Endothelial cell of umbilical vein (primary cell): ENCODE data around the gene CHRNB1. TPM values are rescaled to one million over a fixed set of nuclear protein-coding genes. Genes with fewer than 3 reads are reported as not detected.

Source experiments
- BruUV-seq: library from RNA; stranded (reverse); fragments of 400-500 nt; replicated peaks from 2 replicates; lab custom pipeline; 2021; lab: Mats Ljungman, UMichigan
- CTCF ChIA-PET: fragments of 300-600, 350-600 bp; sonication (Branson Sonifier 250); formaldehyde crosslinking; loops from one replicate; lab custom pipeline; 2021; ENCODE audit warnings: antibody characterized with exemption, inconsistent platforms; lab: Charles Lee
- POLR2A ChIA-PET: fragments of 300-600, 350-600 bp; sonication (Branson Sonifier 250); formaldehyde crosslinking; loops from one replicate; lab custom pipeline; 2021; ENCODE audit warnings: antibody characterized with exemption, inconsistent platforms; lab: Charles Lee
- DNase-seq: peaks from one replicate; pipeline ENCODE4 v3.0.0-alpha.2; 2011; ENCODE audit warnings: low read depth, low spot score
- FAIRE-seq: peaks from 2 replicates; lab custom pipeline; 2011; peaks lifted over from hg19 to GRCh38; lab: Jason Lieb, UNC
- H2AFZ ChIP-seq: 2 replicates; pipeline ENCODE4 v1.6.0; 2012; ENCODE audit warnings: low read depth, low read length, control low read depth, inconsistent platforms
- H3K27ac ChIP-seq: 2 replicates; pipeline ENCODE4 v1.5.1; 2011; ENCODE audit warnings: low read depth, mild to moderate bottlenecking, control low read depth, low read length, moderate library complexity; ENCODE audit not compliant: insufficient read depth
- H3K27me3 ChIP-seq, 2 experiments: 2 replicates each; pipeline versions ENCODE4 v1.6.0 to v1.6.1; 2011; ENCODE audit warnings: low read length in 2 of 2, mixed read lengths in 1 of 2; ENCODE audit not compliant: control insufficient read depth in 2 of 2, insufficient read depth in 2 of 2
- H3K36me3 ChIP-seq, 2 experiments: 2 replicates in 1 of 2; 3 replicates in 1 of 2; pipeline ENCODE4 v1.5.1; 2011; ENCODE audit warnings: low read length in 2 of 2, mild to moderate bottlenecking in 1 of 2, moderate library complexity in 1 of 2; ENCODE audit not compliant: control insufficient read depth in 2 of 2, insufficient read depth in 2 of 2; ENCODE audit errors: extremely low read depth in 1 of 2
- H3K4me1 ChIP-seq: 3 replicates; pipeline ENCODE4 v1.5.1; 2011; ENCODE audit warnings: mild to moderate bottlenecking, low read length; ENCODE audit not compliant: control insufficient read depth, insufficient read depth; ENCODE audit errors: extremely low read depth
- H3K4me2 ChIP-seq: 2 replicates; pipeline ENCODE4 v1.6.1; 2011; ENCODE audit warnings: low read length, control low read depth, mixed read lengths; ENCODE audit not compliant: insufficient read depth
- H3K4me3 ChIP-seq, 3 experiments: fragments of 200-600 bp in 1 of 3; sonication (generic), shearing (Covaris generic) in 1 of 3; replicated peaks in 1 of 3; 2 replicates each; pipeline ENCODE4 v1.5.1; 2011 to 2016; ENCODE audit warnings: control low read depth in 3 of 3, low read length in 3 of 3, mild to moderate bottlenecking in 2 of 3, inconsistent platforms in 1 of 3, low read depth in 1 of 3, moderate library complexity in 1 of 3; ENCODE audit not compliant: insufficient read depth in 1 of 3
- H3K79me2 ChIP-seq: 2 replicates; pipeline ENCODE4 v1.6.0; 2012; ENCODE audit warnings: low read length, inconsistent platforms; ENCODE audit not compliant: control insufficient read depth, insufficient read depth
- H3K9ac ChIP-seq: replicated peaks from 2 replicates; pipeline ENCODE3; 2011; ENCODE audit warnings: low read length, control low read depth; ENCODE audit not compliant: insufficient read depth; ENCODE audit errors: extremely low read depth
- H3K9me1 ChIP-seq: replicated peaks from 3 replicates; pipeline ENCODE4 v1.6.0; 2011; ENCODE audit warnings: mild to moderate bottlenecking, low read length; ENCODE audit not compliant: control insufficient read depth, insufficient read depth; ENCODE audit errors: extremely low read depth
- H3K9me3 ChIP-seq: replicated peaks from 2 replicates; pipeline ENCODE4 v1.5.1; 2012; ENCODE audit warnings: low read length, inconsistent platforms; ENCODE audit not compliant: control insufficient read depth, insufficient read depth
- H4K20me1 ChIP-seq: replicated peaks from 2 replicates; pipeline ENCODE3; 2011; ENCODE audit warnings: mild to moderate bottlenecking, low read length; ENCODE audit not compliant: control insufficient read depth, insufficient read depth; ENCODE audit errors: extremely low read depth
- FOS ChIP-seq: IDR thresholded peaks from 2 replicates; pipeline ENCODE4 v1.6.1; 2011; ENCODE audit warnings: mild to moderate bottlenecking, low read length, moderate library complexity, borderline replicate concordance; ENCODE audit not compliant: insufficient read depth
- GATA2 ChIP-seq: IDR thresholded peaks from 2 replicates; pipeline ENCODE4 v1.7.0; 2011; ENCODE audit warnings: low read depth, mild to moderate bottlenecking, moderate library complexity, mixed read lengths, low read length; ENCODE audit not compliant: insufficient read length, insufficient read depth
- JUN ChIP-seq: IDR thresholded peaks from 2 replicates; pipeline ENCODE4 v1.6.1; 2011; ENCODE audit warnings: borderline replicate concordance, low read depth; ENCODE audit not compliant: insufficient read length, insufficient read depth
- MYC ChIP-seq: IDR thresholded peaks from one replicate; pipeline ENCODE4 v1.6.1; 2011; ENCODE audit warnings: mild to moderate bottlenecking, low read depth, low read length
- POLR2A ChIP-seq: IDR thresholded peaks from 2 replicates; pipeline ENCODE4 v1.6.1; 2012; ENCODE audit warnings: low read depth, mild to moderate bottlenecking, control low read depth, low read length
- POLR2AphosphoS5 ChIP-seq: IDR thresholded peaks from 2 replicates; pipeline ENCODE4 v1.6.1; 2012; ENCODE audit warnings: low read depth, mild to moderate bottlenecking, control low read depth, low read length, moderate library complexity; ENCODE audit not compliant: insufficient read depth
- dilution Hi-C: fragments of 300-500 bp; cut with MboI; formaldehyde crosslinking; loops from one replicate; pipeline ENCODE4 v1.15.0; 2019; ENCODE audit warnings: low sequenced_read_pairs; ENCODE audit not compliant: extremely low pct_ligation_motif_present
- intact Hi-C: fragments of 100-400 bp; cut with micrococcal nuclease; formaldehyde crosslinking; loops from one replicate; pipeline ENCODE4 v1.10.0; 2022
- polyA plus RNA-seq, 4 experiments: library from polyadenylated mRNA; depleted of rRNA in 3 of 4; stranded (reverse) in 3 of 4; unstranded in 1 of 4; fragments of >200 nt; gene quantifications; 2 replicates each; pipeline versions ENCODE4 v1.2.1 to v1.2.3, GENCODE V29; 2011 to 2012; ENCODE audit warnings: missing spikeins in 1 of 4
- total RNA-seq: library from RNA; stranded (reverse); gene quantifications from 2 replicates; pipeline ENCODE4 v1.2.3, GENCODE V29; 2021

CHRNB1 gene
- total and polyA plus RNA-seq, 2 donors (not counting 3 experiments of a cell fraction or from before 2014, with no cell fraction given): 5.6 to 9.3 TPM

DNA sequence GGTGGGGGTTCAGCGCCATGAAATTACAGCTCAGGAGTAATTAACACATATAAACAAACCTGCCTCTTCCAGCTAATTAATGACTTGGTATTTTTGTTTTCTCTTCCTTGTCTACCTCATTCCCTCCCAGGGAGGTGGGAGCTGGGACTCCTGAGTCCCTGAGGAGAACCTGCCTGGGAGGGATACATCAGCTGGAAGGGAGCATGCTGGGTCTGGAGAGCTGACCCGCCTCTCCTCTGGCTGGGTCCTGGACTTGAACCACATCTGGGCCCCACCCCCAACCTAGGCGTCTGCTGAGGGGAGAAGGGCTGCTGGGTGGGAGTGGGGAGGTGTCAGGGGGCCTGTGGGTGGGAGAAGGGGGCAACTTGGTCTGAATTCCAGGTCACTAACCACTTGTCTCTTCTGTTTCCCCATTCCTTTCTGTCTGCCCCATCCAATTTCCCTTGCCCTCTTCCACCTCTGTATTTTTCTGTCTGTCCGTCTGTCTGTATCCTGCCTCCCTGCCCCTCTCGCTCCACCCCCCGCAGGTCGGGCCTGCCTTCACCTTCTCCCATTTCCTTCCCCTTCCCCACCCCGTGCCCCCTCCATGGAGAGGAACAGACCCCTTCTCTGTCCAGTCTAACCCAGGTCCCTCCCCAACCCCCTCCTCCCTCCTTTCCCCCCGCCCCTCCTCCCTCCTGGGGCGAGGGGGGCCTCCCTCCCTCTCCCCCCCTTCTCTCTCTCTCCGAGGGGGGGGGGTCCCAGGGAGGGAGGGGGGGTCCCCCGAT, 37.2 kb upstream of the CHRNB1 start, which contains the start of gene NLGN2:
Gene NLGN2 (plus strand): TSS at position 361 of the 767 bp plus-strand sequence. CDS start 411 bp downstream, outside the sequence.
- H3K79me2 ChIP-seq: peaks cover 4% of the 10 kb centered on the region
- no peaks in the 10 kb centered on the region for H4K20me1 ChIP-seq
- intact Hi-C loops: no loop called here
- H3K9ac ChIP-seq: no peak within 1 kb of the TSS
- no peaks in the 10 kb centered on the region for H3K9me1 ChIP-seq
- no peak within 1 kb of the TSS for H3K4me3 ChIP-seq
- peaks cover 0 to 15% of the 10 kb centered on the region in 2 experiments for H3K36me3 ChIP-seq
- no peaks in the 10 kb centered on the region for H3K9me3 ChIP-seq
- TF ChIP-seq JUN (no peak), FOS (no peak), POLR2AphosphoS5 (no peak), POLR2A (no peak)
- dilution Hi-C loops: no loop called here
- FAIRE-seq (no peak), DNase-seq (no peak)
- H3K27ac ChIP-seq: no peak within 1 kb of the TSS
- POLR2A ChIA-PET: no interaction called here
- H3K4me1 ChIP-seq: peaks cover 11% of the 10 kb centered on the region
- BruUV-seq: no TSS peak
- no peaks in the 10 kb centered on the region for H3K27me3 ChIP-seq
- CTCF ChIA-PET: interaction anchor here (0.8 to 1.1 kb wide), 3 partner anchors 15 to 153 kb away, joined by 3 to 4 read pairs (median 3); no protein-coding TSS in a partner anchor
- no peak within 1 kb of the TSS for H3K4me2 ChIP-seq
- no peak within 1 kb of the TSS for H2AFZ ChIP-seq

DNA sequence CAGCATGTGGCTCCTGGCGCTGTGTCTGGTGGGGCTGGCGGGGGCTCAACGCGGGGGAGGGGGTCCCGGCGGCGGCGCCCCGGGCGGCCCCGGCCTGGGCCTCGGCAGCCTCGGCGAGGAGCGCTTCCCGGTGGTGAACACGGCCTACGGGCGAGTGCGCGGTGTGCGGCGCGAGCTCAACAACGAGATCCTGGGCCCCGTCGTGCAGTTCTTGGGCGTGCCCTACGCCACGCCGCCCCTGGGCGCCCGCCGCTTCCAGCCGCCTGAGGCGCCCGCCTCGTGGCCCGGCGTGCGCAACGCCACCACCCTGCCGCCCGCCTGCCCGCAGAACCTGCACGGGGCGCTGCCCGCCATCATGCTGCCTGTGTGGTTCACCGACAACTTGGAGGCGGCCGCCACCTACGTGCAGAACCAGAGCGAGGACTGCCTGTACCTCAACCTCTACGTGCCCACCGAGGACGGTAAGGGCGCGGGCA, 36.6 kb upstream of the CHRNB1 start:
- dilution Hi-C loops: no loop called here
- H3K9ac ChIP-seq: no peak overlapping the region
- TF ChIP-seq POLR2A: no peak
- no peak for TF ChIP-seq GATA2
- no peak for TF ChIP-seq MYC
- H3K27me3 ChIP-seq: no peaks in the 10 kb centered on the region
- no peak overlapping the region for H2AFZ ChIP-seq
- POLR2A ChIA-PET: no interaction called here
- no TSS peak for BruUV-seq
- CTCF ChIA-PET: interaction anchor here (1.1 kb wide), 1 partner anchor 28 kb away, joined by 4 read pairs; no protein-coding TSS in a partner anchor
- intact Hi-C loops: no loop called here
- H3K4me2 ChIP-seq: no peak overlapping the region
- H3K4me3 ChIP-seq: no peak overlapping the region
- DNase-seq: no peak
- peaks cover 0 to 15% of the 10 kb centered on the region in 2 experiments for H3K36me3 ChIP-seq
- H3K9me3 ChIP-seq: no peaks in the 10 kb centered on the region
- H3K9me1 ChIP-seq: no peaks in the 10 kb centered on the region
- no peaks in the 10 kb centered on the region for H4K20me1 ChIP-seq
- H3K79me2 ChIP-seq: peaks cover 2% of the 10 kb centered on the region
- peaks cover 4% of the 10 kb centered on the region for H3K4me1 ChIP-seq
- no peak for FAIRE-seq
- H3K27ac ChIP-seq: no peak overlapping the region
